SKM-1 (cell line): Measurements from ENCODE around the gene ENDOV.

Experiments used
- DNase-seq: peaks from one replicate; lab custom pipeline; 2025; ENCODE audit not compliant: unreplicated experiment; lab: John Stamatoyannopoulos, UW

ENDOV gene

GRCh38 chr17:80415626-80416137, 715 bp downstream of the ENDOV start:
- no peak for DNase-seq

DNA sequence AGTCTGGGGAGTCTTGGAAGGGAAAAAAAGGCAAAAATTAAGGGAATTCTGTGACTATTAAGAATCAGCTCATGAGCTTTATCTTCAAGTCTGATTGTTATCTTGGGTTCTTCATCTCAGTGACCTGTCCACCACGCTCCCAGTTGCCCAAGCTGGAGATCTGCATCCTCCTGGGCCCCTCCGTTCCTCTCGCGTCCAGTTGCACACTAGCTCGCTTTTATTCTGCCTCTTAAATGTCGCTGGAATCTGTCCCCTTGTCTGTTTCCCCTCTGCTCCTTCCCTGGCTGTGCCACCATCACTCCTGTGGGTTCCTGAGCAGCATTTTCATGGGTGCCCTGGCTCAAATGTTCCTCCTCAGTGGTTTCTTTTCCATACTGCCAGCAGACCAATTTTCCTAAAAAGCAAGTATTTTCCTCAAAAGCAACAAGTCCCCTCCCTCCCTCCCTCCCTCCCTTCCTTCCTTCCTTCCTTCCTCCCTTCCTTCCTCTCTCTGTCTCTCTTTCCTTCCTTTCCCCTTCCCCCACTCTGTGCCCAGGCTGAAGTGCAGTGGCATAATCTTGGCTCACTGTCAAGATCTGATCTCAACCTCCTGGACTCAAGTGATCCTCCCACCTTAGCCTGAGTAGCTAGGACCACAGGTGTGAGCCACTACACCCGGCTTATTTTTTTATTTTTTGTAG, 1.4 kb downstream of the ENDOV start:
- no peak for DNase-seq

GRCh38 chr17:80416940-80417293, 1.9 kb downstream of the ENDOV start:
- DNase-seq = no peak

DNA sequence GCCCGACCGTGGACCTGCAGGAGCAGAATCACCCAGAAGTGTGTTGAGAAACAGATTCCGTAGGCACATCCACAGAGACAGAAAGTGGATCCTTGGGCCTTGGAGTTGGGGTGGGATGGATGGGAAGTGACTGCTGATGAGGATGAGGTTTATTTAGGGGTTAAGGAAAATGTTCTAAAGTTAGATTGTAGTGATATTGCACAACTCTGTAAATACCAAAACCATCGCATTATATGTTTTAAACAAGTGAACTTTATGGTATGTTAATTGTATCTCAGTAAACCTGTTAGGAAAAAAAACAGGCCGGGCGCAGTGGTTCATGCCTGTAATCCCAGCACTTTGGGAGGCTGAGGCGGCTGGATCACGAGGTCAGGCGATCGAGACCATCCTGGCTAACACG, 3.6 kb downstream of the ENDOV start:
- no peak for DNase-seq

GRCh38 chr17:80419255-80419654, 4.3 kb downstream of the ENDOV start:
- DNase-seq = no peak

DNA sequence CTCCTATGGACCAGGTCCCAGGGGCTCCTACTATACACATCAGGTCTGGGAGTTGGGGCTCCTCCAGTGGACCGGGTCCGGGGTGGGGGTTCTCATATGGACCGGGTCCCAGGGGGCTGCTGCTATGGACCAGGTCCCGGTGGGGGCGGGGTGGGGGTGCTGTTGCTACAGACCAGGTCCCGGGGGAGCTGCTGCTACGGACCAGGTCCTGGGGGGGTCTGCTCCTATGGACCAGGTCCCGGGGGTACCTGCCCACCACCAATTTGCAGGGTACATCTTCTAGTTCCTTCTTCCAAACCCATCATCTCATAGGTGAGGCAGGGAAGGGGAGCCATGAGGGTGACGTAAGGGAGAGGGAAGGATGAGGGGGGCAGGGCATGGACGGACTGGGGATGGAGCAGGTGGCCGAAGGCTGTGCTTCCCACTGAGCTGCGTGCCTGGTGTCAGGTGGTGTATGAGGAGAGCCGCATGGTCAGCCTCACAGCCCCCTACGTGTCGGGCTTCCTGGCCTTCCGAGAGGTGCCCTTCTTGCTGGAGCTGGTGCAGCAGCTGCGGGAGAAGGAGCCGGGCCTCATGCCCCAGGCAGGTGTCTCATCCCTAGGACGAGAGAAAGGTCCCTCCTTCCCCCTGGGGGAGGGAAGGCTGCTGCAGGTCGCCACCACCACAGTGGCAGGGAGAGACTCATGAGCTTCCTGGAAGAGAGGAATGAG, 6.6 kb downstream of the ENDOV start:
- no peak for DNase-seq

DNA sequence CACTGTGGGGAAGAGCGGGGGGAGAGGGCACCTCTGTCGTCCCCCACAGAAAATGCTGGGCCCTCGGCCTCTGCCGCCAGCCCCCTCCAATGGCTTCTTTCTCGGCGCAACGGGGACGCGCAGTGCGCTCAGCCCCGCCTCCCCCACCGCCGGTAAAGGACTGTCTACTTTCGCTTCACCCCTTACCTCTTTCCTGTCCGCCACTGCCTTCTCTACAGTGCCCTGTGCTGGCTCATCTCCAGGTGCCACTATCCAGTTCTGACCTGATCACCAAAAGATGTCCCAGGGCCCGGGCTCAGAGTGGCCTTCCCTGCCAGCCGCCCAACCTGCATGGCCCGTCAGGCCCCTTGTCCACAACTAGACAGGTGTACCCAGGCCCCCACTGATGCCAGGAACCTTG, 7.3 kb downstream of the ENDOV start:
- DNase-seq = no peak

GRCh38 chr17:80422981-80423380, 8.0 kb downstream of the ENDOV start:
- DNase-seq = no peak

DNA sequence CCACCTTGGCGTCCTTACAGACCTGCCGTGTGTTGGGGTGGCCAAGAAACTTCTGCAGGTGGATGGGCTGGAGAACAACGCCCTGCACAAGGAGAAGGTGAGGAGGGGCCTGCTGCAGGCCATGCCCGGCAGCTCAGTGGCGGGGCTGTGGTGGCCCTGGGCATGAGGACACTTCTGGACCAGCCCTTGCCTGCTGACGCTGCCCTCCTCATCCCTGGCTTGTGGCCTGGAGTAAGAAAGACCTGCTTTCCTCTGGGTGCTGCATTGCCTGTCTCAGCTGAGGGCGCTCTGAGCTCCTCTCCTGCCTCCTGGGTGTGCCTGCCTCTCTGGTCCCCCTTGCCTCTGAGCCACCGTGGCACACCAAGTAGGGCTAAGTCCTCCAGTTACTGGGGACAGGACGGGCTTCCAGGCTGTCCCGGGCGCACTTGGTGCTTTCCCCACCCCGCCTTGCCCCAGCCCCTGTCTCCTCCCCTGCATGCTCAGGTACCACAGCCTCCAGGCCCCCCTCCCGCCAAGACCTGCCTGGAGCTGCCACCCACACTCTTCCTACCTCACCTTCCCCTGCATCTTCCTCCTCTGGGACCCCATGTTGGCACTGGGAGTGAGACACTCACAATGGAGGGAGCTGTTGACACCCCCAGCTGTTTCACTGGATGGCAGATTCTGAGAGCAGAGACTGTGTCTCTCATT, 8.7 kb downstream of the ENDOV start:
- no peak for DNase-seq

- no peak for DNase-seq
Observed at GRCh38 chr17:80424261-80424660, 9.3 kb downstream of the ENDOV start.

- DNase-seq = no peak
Observed at GRCh38 chr17:80424878-80425765, 10.2 kb downstream of the ENDOV start.

DNA sequence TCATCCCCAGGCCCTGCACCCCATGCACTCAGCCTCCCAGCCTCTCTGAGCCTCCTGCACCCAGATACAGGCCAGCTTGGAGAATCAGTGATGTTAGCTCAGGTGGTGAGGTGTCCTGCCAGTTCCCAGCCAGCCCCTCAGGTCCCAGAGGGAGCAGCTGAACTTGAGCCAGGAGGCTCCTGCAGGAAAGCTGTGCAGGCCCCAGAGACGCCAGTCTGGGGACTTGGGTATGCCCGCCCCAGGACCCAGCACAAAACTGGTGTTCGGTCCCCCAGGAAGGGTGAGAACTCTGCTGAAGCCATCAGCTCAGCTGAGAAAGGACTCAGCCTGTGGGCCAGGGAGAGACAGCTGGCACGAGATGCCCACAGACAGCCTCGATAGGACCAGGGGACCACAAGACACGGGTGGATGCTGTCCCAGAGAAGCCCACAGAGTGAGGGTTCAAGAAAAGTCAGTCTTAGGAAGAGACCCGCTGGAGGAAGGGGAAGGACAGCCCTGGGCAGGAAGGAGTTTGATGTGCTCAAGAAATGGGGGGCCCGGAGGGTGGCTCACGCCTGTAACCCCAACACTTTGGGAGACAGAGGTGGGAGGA, 11.0 kb downstream of the ENDOV start:
- DNase-seq = no peak

DNA sequence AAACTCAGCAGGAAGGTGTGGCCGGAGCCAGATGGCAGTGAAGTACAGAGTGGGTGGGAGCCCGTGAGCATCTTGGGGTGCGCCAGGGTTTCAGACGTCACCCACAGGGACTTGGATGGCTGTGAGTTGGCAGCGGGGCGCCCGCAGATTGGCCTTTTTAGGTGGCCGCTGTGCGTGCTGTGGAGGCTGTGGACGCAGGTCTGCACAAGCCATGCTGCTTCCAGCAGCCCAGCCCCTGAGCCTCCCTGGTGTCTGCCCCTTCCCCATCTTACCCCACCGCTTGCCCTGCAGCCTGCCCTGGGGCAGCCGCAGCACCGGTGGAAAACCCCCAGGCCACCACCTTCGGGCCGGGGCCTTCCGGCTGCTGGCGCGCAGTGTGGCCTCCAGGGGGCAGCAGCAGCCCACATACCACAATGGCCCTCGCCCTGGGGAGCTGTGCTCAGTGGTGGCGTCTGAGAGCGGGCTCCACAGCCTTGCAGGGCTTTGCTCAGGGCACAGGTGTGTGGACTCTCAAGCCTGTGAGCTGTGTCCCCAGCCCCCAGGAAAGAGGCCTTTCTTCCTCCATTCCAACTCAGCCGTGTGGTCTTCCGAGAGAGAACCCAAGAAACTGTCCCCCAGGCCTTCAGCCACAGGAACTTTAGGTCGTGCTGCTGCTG, 11.8 kb downstream of the ENDOV start:
- DNase-seq = peak; percentile 36

GRCh38 chr17:80427366-80428282, 12.7 kb downstream of the ENDOV start:
- no peak for DNase-seq

DNA sequence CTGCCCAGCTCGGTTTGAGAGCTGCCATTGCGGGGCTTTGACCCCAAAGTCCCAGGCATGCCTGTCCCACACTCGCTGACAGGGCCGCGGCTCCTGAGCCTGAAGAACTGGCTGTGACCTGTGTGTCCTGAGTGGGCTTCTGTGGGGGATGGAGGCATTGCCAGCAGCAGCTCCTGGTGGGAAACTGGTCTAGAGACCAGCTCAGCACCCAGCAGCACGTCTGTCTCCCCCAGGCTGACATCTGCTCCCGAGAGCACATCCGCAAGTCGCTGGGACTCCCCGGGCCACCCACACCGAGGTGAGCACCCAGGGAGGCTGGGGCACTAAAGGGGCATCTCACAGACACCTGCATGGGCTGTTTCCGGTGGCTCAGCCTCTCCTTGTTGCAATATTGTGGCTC, 13.4 kb downstream of the ENDOV start:
- DNase-seq = no peak

GRCh38 chr17:80428796-80429195, 13.8 kb downstream of the ENDOV start:
- DNase-seq = no peak

- DNase-seq = no peak
Observed at GRCh38 chr17:80429356-80430275, 14.6 kb downstream of the ENDOV start.
